Measurements from ENCODE around the gene RPRML.

Gene RPRML

DNA sequence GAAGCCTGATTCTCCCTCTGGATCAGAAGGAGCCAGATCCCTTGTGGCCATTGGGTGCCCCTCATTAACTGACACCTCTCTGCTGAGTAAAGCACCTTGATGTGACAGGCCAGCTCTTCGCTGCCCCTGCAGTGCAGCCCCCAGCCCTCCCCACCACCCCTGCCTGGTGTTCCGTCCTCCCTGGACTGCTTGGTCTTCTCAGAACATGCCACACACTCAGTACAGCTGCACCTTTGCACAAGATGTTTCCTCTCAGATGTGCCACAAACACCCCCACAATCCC, 35.9 kb downstream of the RPRML start:
- no peak for DNase-seq

DNA sequence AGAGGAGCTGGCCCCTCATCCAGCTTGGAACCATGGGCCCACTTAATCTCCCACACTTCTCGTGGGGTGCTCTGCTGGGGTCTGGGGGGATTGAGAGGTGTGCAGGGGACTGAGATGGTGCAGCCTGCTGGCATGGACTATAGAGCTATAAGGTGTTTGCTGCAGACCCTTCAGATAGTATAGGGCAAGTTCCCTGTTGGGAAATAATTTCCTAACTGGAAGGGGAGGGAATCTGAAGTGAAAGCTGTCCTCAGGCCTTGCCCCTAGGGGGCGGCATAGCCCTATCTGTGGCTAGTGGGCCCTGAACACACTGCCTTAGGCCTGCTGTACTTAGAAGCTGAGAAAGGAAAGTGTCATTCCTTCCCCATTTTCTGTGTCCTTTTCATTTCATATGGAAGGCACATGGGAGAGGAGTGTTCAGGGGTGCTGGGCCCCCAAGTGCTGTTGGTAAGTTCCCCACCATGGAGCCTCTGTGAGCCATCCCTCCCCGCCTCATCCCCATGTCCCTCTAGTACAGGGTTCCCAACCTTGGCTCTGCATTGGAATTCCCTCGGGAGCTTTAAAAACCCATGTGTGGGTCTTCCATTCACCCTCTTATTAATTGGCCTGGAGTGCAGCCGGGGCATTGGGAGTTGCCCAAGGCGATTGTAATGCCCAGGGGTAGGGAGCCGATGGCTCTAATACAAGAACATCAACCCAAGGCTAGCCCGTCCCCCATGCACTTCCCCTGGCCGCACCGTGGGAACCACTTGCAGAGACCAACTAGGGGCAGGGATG, 36.4 kb downstream of the RPRML start:
- peak; percentile 44 for DNase-seq

DNA sequence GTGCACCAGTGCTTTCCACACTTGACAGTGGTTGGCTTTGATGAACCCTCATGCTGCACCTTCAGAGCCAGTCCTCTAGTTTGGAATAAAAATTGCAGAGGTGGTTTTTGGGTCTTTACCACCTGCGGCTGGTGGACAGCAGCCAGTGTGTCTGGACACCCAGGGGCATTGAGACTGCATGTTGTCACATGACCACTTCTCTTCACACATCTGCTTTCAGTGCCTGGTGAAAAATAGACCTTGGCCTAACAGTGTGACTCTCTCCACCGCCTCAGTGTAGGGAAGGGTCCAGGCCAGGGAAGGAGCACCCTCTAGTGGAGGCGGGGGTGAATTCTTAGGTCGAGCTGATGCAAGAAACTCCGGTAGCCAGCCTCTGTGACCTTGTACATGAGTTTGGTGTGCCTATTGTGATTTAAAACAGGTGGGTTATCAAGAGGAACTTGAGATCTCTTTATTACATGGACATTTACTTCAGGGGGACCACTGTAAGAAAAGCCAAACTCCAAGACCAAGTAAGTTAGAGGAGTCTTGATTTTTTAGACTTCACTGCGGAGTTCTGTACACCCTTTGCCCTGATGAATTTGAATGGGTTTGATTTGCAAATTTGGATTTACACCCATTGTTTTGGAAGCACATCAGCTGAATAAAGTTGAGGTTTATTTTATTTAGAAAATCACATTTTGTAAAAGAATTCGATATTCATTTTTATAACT, 38.2 kb downstream of the RPRML start:
- DNase-seq: peak; percentile 59

DNA sequence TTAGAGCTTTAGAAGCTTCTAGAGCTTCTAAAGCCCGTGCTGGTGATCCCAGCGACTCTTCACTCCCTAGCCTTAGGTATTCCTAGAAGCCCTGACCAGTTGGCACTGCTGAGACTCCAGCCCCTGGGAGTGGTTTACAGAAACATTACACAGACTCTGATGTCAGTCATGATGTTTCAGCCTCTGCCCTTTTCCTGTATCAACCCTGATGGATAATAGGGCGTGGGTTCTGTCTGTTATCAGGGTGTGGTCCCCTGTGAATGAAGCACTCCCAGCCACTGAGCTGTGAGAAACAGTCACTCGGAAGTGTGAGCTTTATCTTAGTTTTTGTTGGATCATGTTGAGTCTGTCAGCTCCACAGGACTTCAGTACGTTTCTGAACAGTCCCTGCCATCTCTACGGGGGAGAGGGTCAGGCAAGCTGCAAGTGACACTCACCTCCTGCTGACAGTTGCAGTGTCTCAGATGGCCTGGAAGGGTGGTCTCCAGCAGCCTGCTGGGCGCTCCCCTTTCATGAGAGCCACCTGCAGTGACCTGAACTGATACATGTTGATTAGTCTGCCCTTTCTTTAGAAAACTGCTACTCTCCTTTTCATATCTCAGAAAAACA, 43.3 kb downstream of the RPRML start:
- DNase-seq: no peak

DNA sequence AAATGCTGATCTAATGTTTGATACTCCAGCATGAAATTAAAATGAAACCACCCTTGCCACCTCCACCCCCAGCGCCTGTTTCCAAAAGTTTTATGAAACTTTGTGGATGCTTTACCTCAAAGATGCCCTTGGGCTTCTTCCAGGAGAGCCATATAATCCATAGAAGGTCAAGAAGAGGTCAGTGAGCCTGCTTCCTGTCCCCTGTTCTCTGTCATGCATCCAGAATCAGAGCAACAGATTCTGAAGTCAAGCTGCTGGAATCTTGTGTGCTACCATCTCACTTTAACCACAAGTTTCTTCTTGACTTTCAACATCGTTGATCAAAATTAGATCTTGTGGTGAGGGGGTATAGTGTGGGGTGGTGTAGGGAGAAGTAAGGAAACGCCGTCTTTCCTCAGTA, 47.5 kb downstream of the RPRML start:
- DNase-seq: no peak

DNA sequence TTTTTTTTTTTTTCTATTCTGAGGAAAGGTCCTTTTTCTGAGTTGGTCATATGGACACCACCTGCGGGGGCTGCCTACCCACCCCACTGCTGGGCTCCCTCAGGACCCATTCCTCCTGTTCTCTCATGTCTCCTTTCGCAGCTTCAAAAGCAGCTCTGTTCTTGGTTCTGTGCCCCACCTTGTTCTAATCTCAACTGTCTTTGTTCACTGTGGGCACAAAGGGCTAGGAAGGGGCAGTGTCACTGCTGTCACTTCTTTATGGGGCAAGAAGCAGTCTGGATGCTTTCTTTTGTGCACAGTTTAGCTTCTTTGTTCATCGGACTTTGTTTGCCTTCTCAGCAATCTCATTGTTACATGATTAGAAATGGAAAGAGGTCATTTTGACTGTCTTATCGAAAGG, 49.0 kb downstream of the RPRML start:
- no peak for DNase-seq

DNA sequence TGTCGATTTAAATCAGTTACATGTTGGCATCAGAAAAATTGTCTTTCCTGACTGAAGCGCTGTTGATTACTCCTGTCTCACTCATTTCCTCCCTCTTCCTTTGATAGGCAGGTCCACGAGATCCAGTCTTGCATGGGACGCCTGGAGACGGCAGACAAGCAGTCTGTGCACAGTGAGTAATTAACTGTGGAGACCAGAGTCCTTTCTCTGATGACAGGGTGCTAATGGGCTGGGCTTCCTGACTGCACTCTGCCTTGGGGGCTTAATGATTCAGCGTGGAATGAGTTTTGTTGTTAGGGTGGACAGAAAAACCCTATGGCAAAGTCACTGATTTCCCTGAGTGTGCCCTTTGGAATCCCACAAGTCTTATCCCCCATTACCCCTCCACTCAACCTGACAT, 49.6 kb downstream of the RPRML start:
- DNase-seq: no peak

DNA sequence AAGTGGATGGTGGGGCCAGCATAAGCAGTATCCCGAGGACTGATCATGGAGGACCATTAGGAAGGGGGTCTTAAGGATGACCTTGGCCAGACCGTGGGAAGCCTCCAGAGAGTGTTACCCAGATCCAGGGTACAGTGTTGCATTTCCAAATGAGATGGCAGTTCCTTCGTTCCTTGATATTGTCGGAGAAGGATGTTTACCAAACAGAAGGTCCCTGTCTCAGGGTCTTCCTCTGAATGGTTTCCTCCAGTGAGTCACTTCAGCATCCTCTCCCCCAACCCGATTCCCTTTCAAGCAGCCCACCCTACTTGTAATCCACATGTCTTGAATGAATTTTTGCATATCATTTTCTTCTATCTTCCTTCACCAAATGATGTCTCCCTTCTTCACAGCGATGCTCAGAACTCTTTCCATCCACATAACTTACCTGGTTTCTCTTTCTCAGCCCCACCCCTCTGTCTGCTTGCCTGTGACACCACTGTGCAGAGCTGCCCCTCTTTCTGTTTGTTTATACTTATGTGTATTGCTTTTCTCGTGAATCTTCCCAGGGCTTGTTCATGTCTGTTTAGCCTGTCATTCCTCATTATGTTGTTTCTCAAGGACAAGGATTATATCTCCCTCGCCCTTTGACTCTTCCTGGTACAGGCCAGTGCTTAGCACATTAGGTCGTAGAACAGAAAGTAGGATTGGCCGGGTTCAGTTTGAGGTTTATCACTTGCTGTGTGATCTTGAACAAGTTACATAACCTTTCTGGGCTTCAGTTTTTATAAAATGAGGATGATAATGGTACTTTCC, 50.4 kb downstream of the RPRML start:
- no peak for DNase-seq

Measured in activated CD4-positive, CD25-positive, alpha-beta regulatory T cell treated with anti-CD3 and anti-CD28 coated beads, Interleukin-2, amount 50 U/mL, for 72 hours (primary cell).